PC-9 (cell line): Measurements from ENCODE around the gene CUL2.

Experiments used
- CTCF ChIP-seq: fragments of 200-600 bp; sonication (generic); conservative IDR thresholded peaks from 2 replicates; pipeline ENCODE4 v1.6.1; 2017; ENCODE audit warnings: mixed run types, antibody characterized with exemption, mild to moderate bottlenecking, moderate library complexity
- EZH2 ChIP-seq: fragments of 200-600 bp; sonication (generic); IDR thresholded peaks from 2 replicates; pipeline ENCODE4 v1.8.0; 2017; ENCODE audit warnings: antibody characterized with exemption, low read depth

- TF ChIP-seq EZH2 (no peak), CTCF (no peak)
Observed at GRCh38 chr10:34964166-34964800, 125.9 kb downstream of the CUL2 start.
